Colonic mucosa (tissue), 4 donors: Measurements from ENCODE around the gene KRT7. TPM values are rescaled to one million over a fixed set of nuclear protein-coding genes. Genes with fewer than 3 reads are reported as not detected.

ENCODE experiments used
- DNase-seq: peaks from one replicate; pipeline ENCODE4 v3.0.0-alpha.2; 2020
- H3K27ac ChIP-seq: fragments of 200-600 bp; one replicate; pipeline ENCODE4 v1.8.0; 2021
- H3K27me3 ChIP-seq: fragments of 200-600 bp; one replicate; pipeline ENCODE4 v1.8.0; 2021
- H3K36me3 ChIP-seq: fragments of 200-600 bp; one replicate; pipeline ENCODE4 v1.8.0; 2021
- H3K4me1 ChIP-seq: fragments of 200-600 bp; one replicate; pipeline ENCODE4 v1.8.0; 2021; ENCODE audit warnings: mild to moderate bottlenecking
- H3K4me3 ChIP-seq: fragments of 200-600 bp; one replicate; pipeline ENCODE4 v1.8.0; 2021
- H3K9ac ChIP-seq, 2 donors: one replicate each; pipeline ENCODE4 v1.7.0; 2013; ENCODE audit warnings: control low read depth in 2 of 2, low read depth in 2 of 2, low read length in 2 of 2
- H3K9me3 ChIP-seq: fragments of 200-600 bp; one replicate; pipeline ENCODE4 v1.8.0; 2021
- intact Hi-C: fragments of 100-400 bp; cut with DNase I; formaldehyde crosslinking; loops from one replicate; pipeline ENCODE4 v1.14.1; 2022
- total RNA-seq, 2 donors: library from RNA; stranded (reverse); fragmentation: NEBNext Ultra II Directional in 1 of 2; extraction: Animal tissue kit (Norgen Biotek cat#: 25700) in 1 of 2; gene quantifications; one replicate each; pipeline ENCODE4 v1.2.1, GENCODE V29; 2021
- TF ChIP-seq, protein P1 (sequence below): fragments of 200-600 bp; IDR thresholded peaks from one replicate; pipeline ENCODE4 v1.8.0; 2022; ENCODE audit warnings: antibody characterized with exemption, mild to moderate bottlenecking
- donor health status: healthy.
- donor health status: DM: no; HTN: no; CAD: no.
- donor health status: DM: no; HTN: no; CAD: no.

KRT7 gene
- total RNA-seq, 2 donors from 2014 or later = 2.1 to 4.0 TPM

DNA sequence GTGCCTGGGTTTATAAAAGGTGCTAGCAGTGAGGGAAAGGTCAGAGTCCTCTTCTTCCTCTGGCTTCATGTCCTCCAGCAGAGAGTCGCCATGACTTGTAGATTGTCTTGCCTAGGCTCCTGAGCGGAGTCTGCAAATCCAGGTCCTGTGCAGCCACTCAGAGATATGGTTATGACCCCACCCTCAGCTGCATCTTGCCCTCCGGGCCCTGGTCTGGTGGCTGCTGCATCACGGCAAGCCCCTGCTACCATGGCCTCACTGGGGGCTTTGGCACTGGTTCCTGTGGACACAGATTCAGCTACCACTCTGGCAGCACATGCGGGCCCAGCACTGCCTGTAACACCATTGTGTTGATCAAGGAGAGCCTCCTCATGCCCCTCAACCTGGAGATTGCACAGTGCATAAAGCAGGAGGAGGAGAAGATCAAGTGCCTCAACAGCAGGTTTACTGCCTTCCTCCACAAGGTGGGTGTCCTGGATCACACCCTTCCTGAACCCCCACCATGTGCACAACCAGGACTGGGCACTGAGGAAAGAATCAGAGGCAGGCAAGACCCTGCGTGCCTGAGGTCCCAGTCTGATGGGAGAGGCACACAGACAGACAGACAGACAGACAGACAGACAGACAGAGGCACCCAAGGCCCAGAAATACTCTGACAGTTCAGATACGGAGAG lies 30.9 kb downstream of the KRT7 start:
- TF ChIP-seq, protein P1, sequence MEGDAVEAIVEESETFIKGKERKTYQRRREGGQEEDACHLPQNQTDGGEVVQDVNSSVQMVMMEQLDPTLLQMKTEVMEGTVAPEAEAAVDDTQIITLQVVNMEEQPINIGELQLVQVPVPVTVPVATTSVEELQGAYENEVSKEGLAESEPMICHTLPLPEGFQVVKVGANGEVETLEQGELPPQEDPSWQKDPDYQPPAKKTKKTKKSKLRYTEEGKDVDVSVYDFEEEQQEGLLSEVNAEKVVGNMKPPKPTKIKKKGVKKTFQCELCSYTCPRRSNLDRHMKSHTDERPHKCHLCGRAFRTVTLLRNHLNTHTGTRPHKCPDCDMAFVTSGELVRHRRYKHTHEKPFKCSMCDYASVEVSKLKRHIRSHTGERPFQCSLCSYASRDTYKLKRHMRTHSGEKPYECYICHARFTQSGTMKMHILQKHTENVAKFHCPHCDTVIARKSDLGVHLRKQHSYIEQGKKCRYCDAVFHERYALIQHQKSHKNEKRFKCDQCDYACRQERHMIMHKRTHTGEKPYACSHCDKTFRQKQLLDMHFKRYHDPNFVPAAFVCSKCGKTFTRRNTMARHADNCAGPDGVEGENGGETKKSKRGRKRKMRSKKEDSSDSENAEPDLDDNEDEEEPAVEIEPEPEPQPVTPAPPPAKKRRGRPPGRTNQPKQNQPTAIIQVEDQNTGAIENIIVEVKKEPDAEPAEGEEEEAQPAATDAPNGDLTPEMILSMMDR = no peak
- Histone ChIP-seq H3K36me3 (no peaks in the 10 kb centered on the region), H3K9me3 (no peaks in the 10 kb centered on the region), H3K27me3 (peaks cover under 1% of the 10 kb centered on the region), H3K9ac (no peak overlapping the region), H3K4me1 (no peaks in the 10 kb centered on the region), H3K4me3 (no peak overlapping the region), H3K27ac (no peak overlapping the region)
- DNase-seq = no peak
- intact Hi-C loops = no loop called here

DNA sequence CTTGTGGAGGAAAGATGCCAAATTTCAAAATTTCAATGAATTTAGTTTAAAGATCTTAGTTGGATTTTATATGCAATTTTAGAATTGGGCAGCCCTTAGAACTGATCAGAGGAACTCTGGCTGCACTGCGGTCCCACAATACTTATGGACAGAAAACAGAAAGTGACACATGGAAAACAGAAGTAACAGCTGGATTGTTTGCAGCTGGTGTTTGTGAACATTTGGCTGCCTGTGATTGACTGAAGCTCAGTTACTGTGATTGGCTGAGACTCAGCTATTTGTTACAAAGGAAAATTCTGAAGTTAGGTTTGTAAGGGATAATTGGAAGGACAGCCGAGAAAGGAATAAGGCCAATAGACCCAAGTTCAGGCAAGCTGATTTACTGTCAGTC lies 31.4 kb downstream of the KRT7 start:
- DNase-seq = no peak
- no peak overlapping the region for H3K9ac ChIP-seq
- H3K4me1 ChIP-seq = no peaks in the 10 kb centered on the region
- H3K27ac ChIP-seq = no peak overlapping the region
- H3K4me3 ChIP-seq = no peak overlapping the region
- H3K9me3 ChIP-seq = no peaks in the 10 kb centered on the region
- H3K36me3 ChIP-seq = no peaks in the 10 kb centered on the region
- intact Hi-C loops = no loop called here
- TF ChIP-seq, protein P1 = no peak
- H3K27me3 ChIP-seq = no peaks in the 10 kb centered on the region

DNA sequence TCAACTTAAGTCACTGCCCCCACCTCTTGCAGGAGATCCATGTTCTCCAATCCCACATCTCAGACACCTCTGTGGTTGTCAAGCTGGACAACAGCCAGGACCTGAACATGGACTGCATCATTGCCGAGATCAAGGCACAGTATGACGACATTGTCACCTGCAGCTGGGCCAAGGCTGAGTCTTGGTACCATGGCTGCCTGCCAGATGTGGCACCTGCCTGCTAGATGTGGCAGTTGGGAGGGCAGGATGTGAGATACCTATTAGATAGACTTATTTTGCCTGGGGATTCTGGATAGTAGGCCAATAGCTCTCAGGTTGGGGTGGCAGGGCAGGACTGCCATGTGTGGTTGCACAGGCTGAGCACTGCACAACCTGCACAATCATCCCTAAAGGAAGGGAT lies 33.5 kb downstream of the KRT7 start:
- no peaks in the 10 kb centered on the region for H3K27me3 ChIP-seq
- H3K9me3 ChIP-seq = no peaks in the 10 kb centered on the region
- H3K4me3 ChIP-seq = no peak overlapping the region
- no peaks in the 10 kb centered on the region for H3K36me3 ChIP-seq
- no peak overlapping the region for H3K9ac ChIP-seq
- TF ChIP-seq, protein P1 = no peak
- intact Hi-C loops = no loop called here
- no peak overlapping the region for H3K27ac ChIP-seq
- no peak for DNase-seq
- no peaks in the 10 kb centered on the region for H3K4me1 ChIP-seq

DNA sequence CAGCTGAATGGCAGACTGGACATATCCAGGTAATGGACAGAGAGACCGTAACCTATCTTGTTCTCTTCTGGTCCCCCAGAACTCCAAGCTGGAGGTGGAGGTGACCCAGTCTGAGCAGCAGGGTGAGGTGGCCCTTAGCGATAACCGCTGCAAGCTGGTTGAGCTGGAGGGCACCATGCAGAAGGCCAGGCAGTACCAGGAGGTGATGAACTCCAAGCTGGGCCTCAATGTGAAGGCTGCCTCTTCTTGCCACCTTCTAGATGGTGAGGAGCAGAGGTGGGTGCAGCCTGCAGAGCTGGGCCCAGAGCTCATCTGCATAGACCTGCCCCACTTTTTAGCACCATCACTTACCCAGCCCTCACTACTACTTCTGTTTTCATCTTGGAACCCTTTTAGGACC lies 34.2 kb downstream of the KRT7 start:
- Histone ChIP-seq H3K27ac (no peak overlapping the region), H3K27me3 (no peaks in the 10 kb centered on the region), H3K9ac (no peak overlapping the region), H3K9me3 (no peaks in the 10 kb centered on the region), H3K4me1 (no peaks in the 10 kb centered on the region), H3K36me3 (no peaks in the 10 kb centered on the region), H3K4me3 (no peak overlapping the region)
- intact Hi-C loops = no loop called here
- no peak for DNase-seq
- TF ChIP-seq, protein P1 = no peak

DNA sequence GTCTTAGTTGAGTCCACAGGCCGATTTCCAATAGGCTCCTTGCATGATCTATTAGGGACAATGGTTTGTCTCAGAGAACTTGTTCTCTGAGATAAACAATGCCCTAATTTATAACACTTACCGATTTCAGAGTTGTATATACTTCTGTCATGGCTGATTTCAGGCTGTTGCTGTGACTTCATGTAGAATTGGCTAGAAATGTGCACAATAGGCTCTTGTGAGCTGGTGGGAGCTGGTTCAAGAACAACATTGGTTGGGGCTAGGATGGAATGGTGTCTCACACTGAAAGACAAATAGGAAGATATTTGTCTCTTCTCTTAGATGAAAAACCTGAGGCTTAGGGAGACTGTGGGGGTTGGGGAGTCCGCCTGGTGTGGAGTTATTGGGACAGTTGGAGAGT lies 34.7 kb downstream of the KRT7 start:
- TF ChIP-seq, protein P1 = no peak
- Histone ChIP-seq H3K36me3 (no peaks in the 10 kb centered on the region), H3K4me3 (no peak overlapping the region), H3K27me3 (no peaks in the 10 kb centered on the region), H3K4me1 (no peaks in the 10 kb centered on the region), H3K9ac (no peak overlapping the region), H3K9me3 (no peaks in the 10 kb centered on the region), H3K27ac (no peak overlapping the region)
- intact Hi-C loops = no loop called here
- no peak for DNase-seq
